Choroid plexus epithelial cell (primary cell): ENCODE results near the gene MVB12B.
A peak's percentile ranks its signal among the peaks of the same experiment; 100 is the strongest.
"Not testable (repeated sequence)": the region's sequence is repeated elsewhere in the genome, so short reads cannot be mapped to it uniquely, and the experiment has no call there.

Source experiments
- DNase-seq: peaks from one replicate; pipeline ENCODE4 v3.0.0-alpha.2; 2010; ENCODE audit warnings: low read depth
- H3K4me3 ChIP-seq: 2 replicates; pipeline ENCODE4 v1.5.1; 2011; ENCODE audit warnings: low read depth, mild to moderate bottlenecking, control low read depth, low read length, moderate library complexity
- CTCF ChIP-seq: conservative IDR thresholded peaks from 2 replicates; pipeline ENCODE4 v1.5.1; 2011; ENCODE audit warnings: low read depth, mild to moderate bottlenecking, control low read depth, inconsistent platforms, low read length, moderate library complexity

MVB12B gene

GRCh38 chr9:126472948-126473298 lies 146.3 kb downstream of the MVB12B start:
- TF ChIP-seq CTCF = no peak
- no peak for DNase-seq

GRCh38 chr9:126474206-126474765 lies 147.7 kb downstream of the MVB12B start:
- no peak for TF ChIP-seq CTCF
- peak overlapping the region; percentile 2 for H3K4me3 ChIP-seq
- DNase-seq = peak; percentile 76

More at GRCh38 chr9:126472948-126473298, 146.3 kb downstream of the MVB12B start:
- H3K4me3 ChIP-seq = no peak overlapping the region

- peak; percentile 88 for DNase-seq
- no peak overlapping the region for H3K4me3 ChIP-seq
Measured at GRCh38 chr9:126474786-126475485, 148.3 kb downstream of the MVB12B start.

GRCh38 chr9:126475933-126476555 lies 149.4 kb downstream of the MVB12B start:
- H3K4me3 ChIP-seq = no peak overlapping the region
- DNase-seq = no peak
- TF ChIP-seq CTCF = no peak

More at GRCh38 chr9:126474786-126475485, 148.3 kb downstream of the MVB12B start:
- TF ChIP-seq CTCF = no peak

- H3K4me3 ChIP-seq, DNase-seq: not testable (repeated sequence)
Measured at GRCh38 chr9:126477432-126477831, 150.8 kb downstream of the MVB12B start.

GRCh38 chr9:126478216-126478981 lies 151.8 kb downstream of the MVB12B start:
- no peak for DNase-seq
- no peak for TF ChIP-seq CTCF
- H3K4me3 ChIP-seq = no peak overlapping the region

GRCh38 chr9:126479515-126479914 lies 152.9 kb downstream of the MVB12B start:
- no peak for TF ChIP-seq CTCF
- H3K4me3 ChIP-seq = no peak overlapping the region
- DNase-seq = no peak
